Activated T-helper 17 cell treated with anti-CD3 and anti-CD28 coated beads, Interleukin-2, amount 50 U/mL, for 72 hours (primary cell): ENCODE data around the gene PREPL. TPM values are rescaled to one million over a fixed set of nuclear protein-coding genes. Genes with fewer than 3 reads are reported as not detected.
"Not testable (repeated sequence)": the region's sequence is repeated elsewhere in the genome, so short reads cannot be mapped to it uniquely, and the experiment has no call there.

Experiments used
- ATAC-seq: fragments of 150-1000 bp; cut with Tn5 transposase; replicated peaks from 2 replicates; pipeline ENCODE4 v1.10.0; 2021; ENCODE audit warnings: mild to moderate bottlenecking, moderate library complexity
- H3K27ac Mint-ChIP-seq: one replicate; pipeline ENCODE4 v1.8.0; 2022; ENCODE audit warnings: mixed read lengths
- H3K27me3 Mint-ChIP-seq: one replicate; pipeline ENCODE4 v1.8.0; 2022; ENCODE audit warnings: mixed read lengths
- H3K36me3 Mint-ChIP-seq: one replicate; pipeline ENCODE4 v1.8.0; 2022; ENCODE audit warnings: low read depth, mild to moderate bottlenecking, mixed read lengths
- H3K4me1 Mint-ChIP-seq: one replicate; pipeline ENCODE4 v1.8.0; 2022; ENCODE audit warnings: mixed read lengths
- H3K4me3 Mint-ChIP-seq: one replicate; pipeline ENCODE4 v1.8.0; 2022; ENCODE audit warnings: mild to moderate bottlenecking, mixed read lengths
- H3K9me3 Mint-ChIP-seq: one replicate; pipeline ENCODE4 v1.8.0; 2022; ENCODE audit warnings: mixed read lengths
- total RNA-seq, 2 donors: library from RNA; stranded (reverse); gene quantifications; one replicate each; pipeline ENCODE4 v1.2.3, GENCODE V29; 2022

PREPL gene
- total RNA-seq, 2 donors from 2014 or later: 29.0 to 30.8 TPM

GRCh38 chr2:44328750-44329149 is 32.5 kb downstream of the PREPL start:
- no peaks in the 10 kb centered on the region for H3K9me3 Mint-ChIP-seq
- ATAC-seq: no peak
- H3K36me3 Mint-ChIP-seq: peaks cover 93% of the 10 kb centered on the region
- H3K27me3 Mint-ChIP-seq: no peaks in the 10 kb centered on the region
- no peaks in the 10 kb centered on the region for H3K4me1 Mint-ChIP-seq
- no peak overlapping the region for H3K27ac Mint-ChIP-seq
- H3K4me3 Mint-ChIP-seq: no peak overlapping the region

- Mint-ChIP-seq H3K27me3 (no peaks in the 10 kb centered on the region), H3K4me1 (no peaks in the 10 kb centered on the region), H3K36me3 (peaks cover 96% of the 10 kb centered on the region), H3K27ac (no peak overlapping the region), H3K4me3 (no peak overlapping the region), H3K9me3 (no peaks in the 10 kb centered on the region)
- ATAC-seq: no peak
These were observed 34.6 kb downstream of the PREPL start for GRCh38 chr2:44326548-44327264.

- Mint-ChIP-seq H3K27me3 (no peaks in the 10 kb centered on the region), H3K4me3 (no peak overlapping the region), H3K27ac (no peak overlapping the region), H3K4me1 (no peaks in the 10 kb centered on the region), H3K9me3 (no peaks in the 10 kb centered on the region), H3K36me3 (peaks cover 96% of the 10 kb centered on the region)
- no peak for ATAC-seq
These were observed 35.4 kb downstream of the PREPL start for GRCh38 chr2:44325897-44326296.

GRCh38 chr2:44324971-44325426 is 36.3 kb downstream of the PREPL start:
- Mint-ChIP-seq H3K4me3 (no peak overlapping the region), H3K27ac (no peak overlapping the region), H3K27me3 (no peaks in the 10 kb centered on the region), H3K9me3 (no peaks in the 10 kb centered on the region), H3K4me1 (no peaks in the 10 kb centered on the region), H3K36me3 (peaks cover 96% of the 10 kb centered on the region)
- ATAC-seq: no peak

- Mint-ChIP-seq H3K36me3 (peaks cover 95% of the 10 kb centered on the region), H3K27me3 (no peaks in the 10 kb centered on the region), H3K4me3 (no peak overlapping the region), H3K9me3 (no peaks in the 10 kb centered on the region), H3K4me1 (no peaks in the 10 kb centered on the region), H3K27ac (no peak overlapping the region)
- no peak for ATAC-seq
These were observed 39.9 kb downstream of the PREPL start for GRCh38 chr2:44321360-44321759.

GRCh38 chr2:44320832-44321231 is 40.5 kb downstream of the PREPL start:
- H3K4me1 Mint-ChIP-seq: no peaks in the 10 kb centered on the region
- no peak overlapping the region for H3K27ac Mint-ChIP-seq
- peaks cover 95% of the 10 kb centered on the region for H3K36me3 Mint-ChIP-seq
- H3K9me3 Mint-ChIP-seq: peaks cover 4% of the 10 kb centered on the region
- H3K4me3 Mint-ChIP-seq: no peak overlapping the region
- H3K27me3 Mint-ChIP-seq: no peaks in the 10 kb centered on the region
- no peak for ATAC-seq

GRCh38 chr2:44315945-44316344 is 45.3 kb downstream of the PREPL start:
- no peak for ATAC-seq
- H3K27me3 Mint-ChIP-seq: no peaks in the 10 kb centered on the region
- peaks cover 14% of the 10 kb centered on the region for H3K9me3 Mint-ChIP-seq
- no peaks in the 10 kb centered on the region for H3K4me1 Mint-ChIP-seq
- H3K27ac Mint-ChIP-seq: no peak overlapping the region
- no peak overlapping the region for H3K4me3 Mint-ChIP-seq
- H3K36me3 Mint-ChIP-seq: peaks cover 96% of the 10 kb centered on the region

GRCh38 chr2:44314362-44314761 is 46.9 kb downstream of the PREPL start:
- H3K4me3 Mint-ChIP-seq: no peak overlapping the region
- no peak overlapping the region for H3K27ac Mint-ChIP-seq
- no peak for ATAC-seq
- peaks cover 14% of the 10 kb centered on the region for H3K9me3 Mint-ChIP-seq
- H3K4me1 Mint-ChIP-seq: no peaks in the 10 kb centered on the region
- peaks cover 82% of the 10 kb centered on the region for H3K36me3 Mint-ChIP-seq
- H3K27me3 Mint-ChIP-seq: no peaks in the 10 kb centered on the region

GRCh38 chr2:44310287-44310686 is 51.0 kb downstream of the PREPL start:
- Mint-ChIP-seq H3K27me3 (no peaks in the 10 kb centered on the region), H3K4me1 (no peaks in the 10 kb centered on the region), H3K4me3 (no peak overlapping the region), H3K27ac (no peak overlapping the region), H3K36me3 (peaks cover 45% of the 10 kb centered on the region), H3K9me3 (peaks cover 8% of the 10 kb centered on the region)
- no peak for ATAC-seq

- Mint-ChIP-seq H3K36me3 (peaks cover 1% of the 10 kb centered on the region), H3K27me3 (no peaks in the 10 kb centered on the region), H3K4me1 (no peaks in the 10 kb centered on the region), H3K4me3 (no peak overlapping the region), H3K9me3 (no peaks in the 10 kb centered on the region), H3K27ac (no peak overlapping the region)
- no peak for ATAC-seq
These were observed 55.4 kb downstream of the PREPL start for GRCh38 chr2:44305882-44306281.

GRCh38 chr2:44304258-44304657 is 57.0 kb downstream of the PREPL start:
- Mint-ChIP-seq H3K27me3 (no peaks in the 10 kb centered on the region), H3K4me3 (no peak overlapping the region), H3K4me1 (no peaks in the 10 kb centered on the region), H3K9me3 (no peaks in the 10 kb centered on the region), H3K27ac (no peak overlapping the region), H3K36me3 (no peaks in the 10 kb centered on the region)
- no peak for ATAC-seq

- H3K36me3 Mint-ChIP-seq, H3K27ac Mint-ChIP-seq, H3K4me1 Mint-ChIP-seq, H3K4me3 Mint-ChIP-seq, H3K27me3 Mint-ChIP-seq, H3K9me3 Mint-ChIP-seq, ATAC-seq: not testable (repeated sequence)
These were observed 57.5 kb downstream of the PREPL start for GRCh38 chr2:44303766-44304165.

GRCh38 chr2:44301111-44301510 is 60.2 kb downstream of the PREPL start:
- Mint-ChIP-seq H3K4me1 (peaks cover 8% of the 10 kb centered on the region), H3K4me3 (no peak overlapping the region), H3K27me3 (no peaks in the 10 kb centered on the region), H3K9me3 (no peaks in the 10 kb centered on the region), H3K27ac (no peak overlapping the region), H3K36me3 (no peaks in the 10 kb centered on the region)
- ATAC-seq: no peak

GRCh38 chr2:44299635-44300034 is 61.7 kb downstream of the PREPL start:
- Mint-ChIP-seq H3K4me1 (peaks cover 11% of the 10 kb centered on the region), H3K27ac (no peak overlapping the region), H3K4me3 (no peak overlapping the region), H3K36me3 (no peaks in the 10 kb centered on the region), H3K9me3 (no peaks in the 10 kb centered on the region), H3K27me3 (no peaks in the 10 kb centered on the region)
- no peak for ATAC-seq

- peaks cover 7% of the 10 kb centered on the region for H3K27me3 Mint-ChIP-seq
- peak overlapping the region; percentile 6 for H3K27ac Mint-ChIP-seq
- H3K4me3 Mint-ChIP-seq: no peak overlapping the region
- ATAC-seq: no peak
- peaks cover 11% of the 10 kb centered on the region for H3K4me1 Mint-ChIP-seq
- H3K36me3 Mint-ChIP-seq: no peaks in the 10 kb centered on the region
- no peaks in the 10 kb centered on the region for H3K9me3 Mint-ChIP-seq
These were observed 63.9 kb downstream of the PREPL start for GRCh38 chr2:44297431-44297830.

- Mint-ChIP-seq H3K36me3 (no peaks in the 10 kb centered on the region), H3K27me3 (peaks cover 9% of the 10 kb centered on the region), H3K9me3 (no peaks in the 10 kb centered on the region), H3K27ac (peak overlapping the region; percentile 6), H3K4me3 (no peak overlapping the region), H3K4me1 (peaks cover 11% of the 10 kb centered on the region)
- peak; percentile 29 for ATAC-seq
These were observed 64.6 kb downstream of the PREPL start for GRCh38 chr2:44296653-44297052.
